RWPE2 (cell line): ENCODE data around the gene TRIM44.

Source experiments
- ATAC-seq: fragments of 200-7000 bp; cut with Tn5 transposase; 3 replicates; pipeline ENCODE4 v1.9.1; 2021; ENCODE audit warnings: low read depth
- DNase-seq: peaks from one replicate; pipeline ENCODE4 v3.0.0-alpha.2; 2020; ENCODE audit warnings: low spot score
- H3K27ac ChIP-seq: fragments of 450-650 bp; 2 replicates; pipeline ENCODE4 v1.5.1; 2017; ENCODE audit warnings: mild to moderate bottlenecking; ENCODE audit not compliant: poor library complexity, severe bottlenecking
- H3K27me3 ChIP-seq: fragments of 250-450 bp; sonication (Bioruptor Pico); 2 replicates; pipeline ENCODE4 v1.5.1; 2021; ENCODE audit warnings: mild to moderate bottlenecking, moderate library complexity; ENCODE audit not compliant: insufficient read depth, poor library complexity, severe bottlenecking
- H3K36me3 ChIP-seq: fragments of 250-450 bp; sonication (Bioruptor Pico); 2 replicates; pipeline ENCODE4 v1.5.1; 2020; ENCODE audit warnings: low read depth, mild to moderate bottlenecking, moderate library complexity
- H3K4me1 ChIP-seq: fragments of 250-450 bp; sonication (Bioruptor Pico); 2 replicates; pipeline ENCODE4 v1.5.1; 2021; ENCODE audit warnings: mild to moderate bottlenecking, moderate library complexity; ENCODE audit not compliant: insufficient read depth, poor library complexity, severe bottlenecking
- H3K4me3 ChIP-seq: fragments of 250-450 bp; sonication (Bioruptor Pico); 2 replicates; pipeline ENCODE4 v1.5.1; 2021; ENCODE audit warnings: mild to moderate bottlenecking, moderate library complexity; ENCODE audit not compliant: severe bottlenecking
- H3K9me3 ChIP-seq: fragments of 250-450 bp; sonication (Bioruptor Pico); 2 replicates; pipeline ENCODE4 v1.5.1; 2021; ENCODE audit warnings: mild to moderate bottlenecking, moderate library complexity; ENCODE audit not compliant: severe bottlenecking
- CTCF ChIP-seq: fragments of 450-650 bp; IDR thresholded peaks from one replicate; pipeline ENCODE4 v1.5.1; 2017; ENCODE audit warnings: mild to moderate bottlenecking, moderate library complexity; ENCODE audit not compliant: poor library complexity, severe bottlenecking

TRIM44 gene

GRCh38 chr11:35848616-35849015 lies 186.0 kb downstream of the TRIM44 start:
- no peak for TF ChIP-seq CTCF
- Histone ChIP-seq H3K4me3 (no peak overlapping the region), H3K36me3 (no peaks in the 10 kb centered on the region), H3K4me1 (no peaks in the 10 kb centered on the region), H3K9me3 (no peaks in the 10 kb centered on the region), H3K27ac (no peak overlapping the region), H3K27me3 (no peaks in the 10 kb centered on the region)
- no peak for DNase-seq
- ATAC-seq = no peak

GRCh38 chr11:35850191-35850590 lies 187.6 kb downstream of the TRIM44 start:
- Histone ChIP-seq H3K4me1 (no peaks in the 10 kb centered on the region), H3K36me3 (no peaks in the 10 kb centered on the region), H3K4me3 (no peak overlapping the region), H3K27me3 (no peaks in the 10 kb centered on the region), H3K9me3 (no peaks in the 10 kb centered on the region), H3K27ac (no peak overlapping the region)
- DNase-seq = no peak
- TF ChIP-seq CTCF = no peak
- ATAC-seq = no peak

GRCh38 chr11:35851342-35851741 lies 188.8 kb downstream of the TRIM44 start:
- ATAC-seq = no peak
- no peaks in the 10 kb centered on the region for H3K27me3 ChIP-seq
- H3K36me3 ChIP-seq = no peaks in the 10 kb centered on the region
- H3K4me1 ChIP-seq = no peaks in the 10 kb centered on the region
- H3K27ac ChIP-seq = no peak overlapping the region
- no peak for DNase-seq
- H3K9me3 ChIP-seq = no peaks in the 10 kb centered on the region
- TF ChIP-seq CTCF = no peak
- H3K4me3 ChIP-seq = no peak overlapping the region

GRCh38 chr11:35852056-35852455 lies 189.5 kb downstream of the TRIM44 start:
- no peaks in the 10 kb centered on the region for H3K27me3 ChIP-seq
- TF ChIP-seq CTCF = no peak
- DNase-seq (no peak), ATAC-seq (no peak)
- H3K4me3 ChIP-seq = no peak overlapping the region
- no peaks in the 10 kb centered on the region for H3K36me3 ChIP-seq
- no peaks in the 10 kb centered on the region for H3K4me1 ChIP-seq
- no peak overlapping the region for H3K27ac ChIP-seq
- H3K9me3 ChIP-seq = no peaks in the 10 kb centered on the region

- Histone ChIP-seq H3K9me3 (no peaks in the 10 kb centered on the region), H3K27ac (no peak overlapping the region), H3K36me3 (no peaks in the 10 kb centered on the region), H3K4me1 (no peaks in the 10 kb centered on the region), H3K27me3 (no peaks in the 10 kb centered on the region), H3K4me3 (no peak overlapping the region)
- DNase-seq = no peak
- no peak for TF ChIP-seq CTCF
- ATAC-seq = no peak
Observed at GRCh38 chr11:35853971-35854370, 191.4 kb downstream of the TRIM44 start.
